Neural progenitor cell (in vitro differentiated cells): ENCODE measurements around the gene ZDHHC14.

Source experiments
- CTCF ChIP-seq: fragments of 200-600 bp; sonication (generic); IDR thresholded peaks from 2 replicates; pipeline ENCODE4 v1.5.1; 2017; ENCODE audit warnings: antibody characterized with exemption, mild to moderate bottlenecking
- EZH2 ChIP-seq: fragments of 200-600 bp; sonication (generic); IDR thresholded peaks from 2 replicates; pipeline ENCODE4 v1.6.1; 2017; ENCODE audit warnings: antibody characterized with exemption, mild to moderate bottlenecking, moderate library complexity
- EZH2phosphoT487 ChIP-seq: fragments of 200-600 bp; sonication (generic); IDR thresholded peaks from 2 replicates; pipeline ENCODE4 v1.6.1; 2017; ENCODE audit warnings: antibody characterized with exemption

GRCh38 chr6:157455731-157456523 is 74.9 kb downstream of the ZDHHC14 start:
- TF ChIP-seq EZH2: no peak
- TF ChIP-seq CTCF: no peak
- TF ChIP-seq EZH2phosphoT487: no peak
